ENCODE measurements around the gene CDKN1B. TPM values are rescaled to one million over a fixed set of nuclear protein-coding genes. Genes with fewer than 3 reads are reported as not detected.

CDKN1B gene
- total RNA-seq, 1 donor from 2014 or later: 36.0 TPM

DNA sequence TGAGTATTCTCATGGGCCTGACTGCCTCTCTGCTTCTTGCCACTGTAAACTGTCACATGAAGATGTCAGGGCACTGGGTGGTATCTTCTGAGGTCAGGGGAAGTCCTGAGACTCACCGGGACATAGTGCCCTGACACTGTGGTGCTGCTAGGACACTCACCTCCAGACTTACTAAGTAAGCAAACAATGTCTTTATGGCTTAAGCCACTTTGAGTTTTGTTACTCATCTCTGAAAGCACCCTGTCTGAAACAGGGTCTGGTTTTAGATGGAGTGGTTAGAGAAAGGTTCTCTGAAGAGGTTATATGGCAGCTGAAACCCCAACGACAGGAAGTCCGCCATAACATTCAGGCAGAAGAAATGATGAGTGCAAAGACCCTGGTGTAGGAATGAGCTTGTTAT, 43.9 kb upstream of the CDKN1B start:
- DNase-seq: no peak
- Mint-ChIP-seq H3K27ac (ENCODE audit: unreplicated experiment) (no peak overlapping the region), H3K4me1 (ENCODE audit: low read depth, unreplicated experiment) (peaks cover 2% of the 10 kb centered on the region), H3K9me3 (ENCODE audit: unreplicated experiment) (no peaks in the 10 kb centered on the region), H3K4me3 (ENCODE audit: unreplicated experiment) (no peak overlapping the region), H3K36me3 (ENCODE audit: unreplicated experiment) (peaks cover 7% of the 10 kb centered on the region), H3K27me3 (ENCODE audit: unreplicated experiment) (peaks cover 2% of the 10 kb centered on the region)
- TF ChIP-seq, protein P1, sequence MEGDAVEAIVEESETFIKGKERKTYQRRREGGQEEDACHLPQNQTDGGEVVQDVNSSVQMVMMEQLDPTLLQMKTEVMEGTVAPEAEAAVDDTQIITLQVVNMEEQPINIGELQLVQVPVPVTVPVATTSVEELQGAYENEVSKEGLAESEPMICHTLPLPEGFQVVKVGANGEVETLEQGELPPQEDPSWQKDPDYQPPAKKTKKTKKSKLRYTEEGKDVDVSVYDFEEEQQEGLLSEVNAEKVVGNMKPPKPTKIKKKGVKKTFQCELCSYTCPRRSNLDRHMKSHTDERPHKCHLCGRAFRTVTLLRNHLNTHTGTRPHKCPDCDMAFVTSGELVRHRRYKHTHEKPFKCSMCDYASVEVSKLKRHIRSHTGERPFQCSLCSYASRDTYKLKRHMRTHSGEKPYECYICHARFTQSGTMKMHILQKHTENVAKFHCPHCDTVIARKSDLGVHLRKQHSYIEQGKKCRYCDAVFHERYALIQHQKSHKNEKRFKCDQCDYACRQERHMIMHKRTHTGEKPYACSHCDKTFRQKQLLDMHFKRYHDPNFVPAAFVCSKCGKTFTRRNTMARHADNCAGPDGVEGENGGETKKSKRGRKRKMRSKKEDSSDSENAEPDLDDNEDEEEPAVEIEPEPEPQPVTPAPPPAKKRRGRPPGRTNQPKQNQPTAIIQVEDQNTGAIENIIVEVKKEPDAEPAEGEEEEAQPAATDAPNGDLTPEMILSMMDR (IDR thresholded peaks at IDR 0.05; ENCODE audit: partially characterized antibody, unreplicated experiment): no peak

DNA sequence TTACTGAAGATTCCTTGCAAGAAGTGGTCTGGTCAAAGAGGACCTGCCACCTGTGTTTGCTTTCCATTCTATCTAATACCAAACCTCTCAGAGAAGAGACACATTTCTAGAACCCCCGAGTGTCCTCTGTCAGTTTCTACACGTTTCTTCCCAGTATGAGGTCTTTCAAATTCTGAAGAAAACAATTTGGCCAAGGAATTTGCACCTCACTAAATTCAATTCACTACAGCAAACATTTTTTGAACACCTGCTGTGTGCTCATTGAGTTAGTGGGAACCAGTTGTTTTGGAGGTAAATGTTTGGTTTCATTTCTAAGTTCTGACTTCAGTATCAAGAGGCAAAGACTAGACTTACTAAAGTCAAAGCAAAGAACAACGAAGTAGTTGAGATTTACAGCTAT, 40.6 kb upstream of the CDKN1B start:
- peaks cover 4% of the 10 kb centered on the region for H3K27me3 Mint-ChIP-seq (ENCODE audit: unreplicated experiment)
- H3K27ac Mint-ChIP-seq (ENCODE audit: unreplicated experiment): no peak overlapping the region
- TF ChIP-seq, protein P1 (IDR thresholded peaks at IDR 0.05; ENCODE audit: partially characterized antibody, unreplicated experiment): no peak
- no peak for DNase-seq
- peaks cover 5% of the 10 kb centered on the region for H3K4me1 Mint-ChIP-seq (ENCODE audit: low read depth, unreplicated experiment)
- H3K36me3 Mint-ChIP-seq (ENCODE audit: unreplicated experiment): peaks cover 7% of the 10 kb centered on the region
- H3K9me3 Mint-ChIP-seq (ENCODE audit: unreplicated experiment): peaks cover 2% of the 10 kb centered on the region
- H3K4me3 Mint-ChIP-seq (ENCODE audit: unreplicated experiment): no peak overlapping the region

DNA sequence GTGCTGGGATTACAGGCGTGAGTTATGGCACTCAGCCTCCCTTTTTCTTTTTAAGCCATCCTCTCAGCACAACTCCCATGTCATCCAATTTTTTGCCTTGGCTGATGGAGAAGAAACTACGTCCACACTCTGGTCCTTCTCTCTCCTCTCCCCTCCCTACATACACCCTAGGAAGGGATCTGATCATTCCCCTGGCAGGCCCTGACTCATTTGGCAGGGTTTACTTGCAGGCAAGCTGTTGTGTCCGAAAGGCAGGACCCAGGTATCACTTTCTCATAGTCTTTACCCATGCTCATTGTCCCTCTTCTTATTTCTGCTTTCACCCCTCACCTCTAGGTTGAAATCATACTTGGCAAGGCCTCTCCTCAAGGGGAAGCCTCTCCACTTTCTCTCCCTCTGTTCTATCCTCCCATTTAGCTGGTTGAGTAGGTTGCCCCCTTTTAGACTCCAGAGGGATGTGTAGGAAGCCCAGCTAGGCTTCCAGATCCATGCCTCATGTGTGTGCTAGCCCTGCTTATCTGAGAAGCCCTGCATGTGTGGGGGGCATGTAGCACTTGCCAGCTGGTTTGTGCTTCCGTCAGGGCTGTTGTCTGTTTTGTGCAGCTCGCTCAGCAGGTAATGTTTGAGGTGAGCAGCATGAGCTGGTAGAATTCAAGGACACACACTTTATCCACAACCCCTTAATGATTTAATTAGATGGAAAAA, 36.0 kb upstream of the CDKN1B start:
- TF ChIP-seq, protein P1 (IDR thresholded peaks at IDR 0.05; ENCODE audit: partially characterized antibody, unreplicated experiment): no peak
- Mint-ChIP-seq H3K27ac (ENCODE audit: unreplicated experiment) (no peak overlapping the region), H3K4me1 (ENCODE audit: low read depth, unreplicated experiment) (peaks cover 27% of the 10 kb centered on the region), H3K27me3 (ENCODE audit: unreplicated experiment) (peaks cover 8% of the 10 kb centered on the region), H3K36me3 (ENCODE audit: unreplicated experiment) (no peaks in the 10 kb centered on the region), H3K4me3 (ENCODE audit: unreplicated experiment) (peak overlapping the region; percentile 52), H3K9me3 (ENCODE audit: unreplicated experiment) (peaks cover 6% of the 10 kb centered on the region)
- DNase-seq: no peak

DNA sequence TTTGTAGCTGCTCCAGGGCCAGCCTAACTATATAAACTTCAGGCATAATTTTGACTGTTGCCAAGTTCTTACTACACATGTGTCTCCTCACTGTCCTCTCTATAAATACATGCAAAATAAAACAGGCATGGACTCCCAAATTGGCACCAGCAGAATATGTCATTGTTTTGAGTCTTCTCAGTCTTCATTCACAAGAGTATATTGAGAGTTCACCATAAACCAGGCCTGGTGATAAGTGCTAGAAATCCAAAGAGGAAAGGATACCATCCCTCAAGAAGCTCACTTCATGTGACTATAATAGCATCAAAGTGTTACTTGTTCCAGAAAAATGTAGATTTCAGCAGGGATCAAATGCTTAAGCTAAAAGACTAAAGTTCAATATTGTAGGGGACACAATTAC, 34.9 kb upstream of the CDKN1B start:
- Mint-ChIP-seq H3K9me3 (ENCODE audit: unreplicated experiment) (peaks cover 6% of the 10 kb centered on the region), H3K4me3 (ENCODE audit: unreplicated experiment) (peak overlapping the region; percentile 60), H3K27me3 (ENCODE audit: unreplicated experiment) (peaks cover 8% of the 10 kb centered on the region), H3K4me1 (ENCODE audit: low read depth, unreplicated experiment) (peaks cover 27% of the 10 kb centered on the region), H3K36me3 (ENCODE audit: unreplicated experiment) (no peaks in the 10 kb centered on the region), H3K27ac (ENCODE audit: unreplicated experiment) (no peak overlapping the region)
- DNase-seq: no peak
- TF ChIP-seq, protein P1 (IDR thresholded peaks at IDR 0.05; ENCODE audit: partially characterized antibody, unreplicated experiment): no peak

DNA sequence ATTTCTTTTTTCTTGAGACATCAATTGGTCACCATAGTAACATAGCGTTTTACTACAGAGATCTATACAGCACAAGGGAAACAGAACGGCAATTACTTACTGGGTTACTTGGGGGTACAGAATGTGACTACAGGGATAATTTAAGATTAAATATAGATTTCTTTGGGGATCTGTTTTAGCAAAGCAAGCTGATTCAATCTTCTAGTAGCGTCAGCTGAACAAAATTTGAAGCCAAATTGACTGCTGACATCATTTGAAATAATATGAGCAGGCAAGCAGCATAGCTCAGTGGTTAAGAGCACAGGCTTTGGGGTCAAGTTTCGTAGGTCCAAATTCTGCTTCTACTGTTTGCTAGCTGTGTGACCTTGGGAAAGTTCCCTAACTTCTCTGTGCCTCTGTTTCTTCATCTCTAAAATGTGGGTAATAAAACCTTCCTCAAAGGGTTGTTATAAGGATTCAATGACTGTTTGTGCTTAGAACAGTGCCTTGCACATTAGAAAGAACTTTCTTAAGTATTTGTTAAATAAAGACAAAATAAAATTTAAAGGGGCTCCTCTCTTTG, 34.0 kb upstream of the CDKN1B start:
- Mint-ChIP-seq H3K9me3 (ENCODE audit: unreplicated experiment) (peaks cover 6% of the 10 kb centered on the region), H3K4me3 (ENCODE audit: unreplicated experiment) (peak overlapping the region; percentile 96), H3K36me3 (ENCODE audit: unreplicated experiment) (no peaks in the 10 kb centered on the region), H3K27me3 (ENCODE audit: unreplicated experiment) (peaks cover 8% of the 10 kb centered on the region), H3K27ac (ENCODE audit: unreplicated experiment) (peak overlapping the region; percentile 95), H3K4me1 (ENCODE audit: low read depth, unreplicated experiment) (peaks cover 27% of the 10 kb centered on the region)
- DNase-seq: no peak
- TF ChIP-seq, protein P1 (IDR thresholded peaks at IDR 0.05; ENCODE audit: partially characterized antibody, unreplicated experiment): no peak
